GM19467 (cell line): ENCODE data around the gene FOXJ1.

Source experiments
- ATAC-seq: cut with Tn5 transposase; IDR thresholded peaks from one replicate; pipeline ENCODE4 v1.9.1; 2021; ENCODE audit warnings: mild to moderate bottlenecking, moderate library complexity; ENCODE audit not compliant: unreplicated experiment

FOXJ1 gene

DNA sequence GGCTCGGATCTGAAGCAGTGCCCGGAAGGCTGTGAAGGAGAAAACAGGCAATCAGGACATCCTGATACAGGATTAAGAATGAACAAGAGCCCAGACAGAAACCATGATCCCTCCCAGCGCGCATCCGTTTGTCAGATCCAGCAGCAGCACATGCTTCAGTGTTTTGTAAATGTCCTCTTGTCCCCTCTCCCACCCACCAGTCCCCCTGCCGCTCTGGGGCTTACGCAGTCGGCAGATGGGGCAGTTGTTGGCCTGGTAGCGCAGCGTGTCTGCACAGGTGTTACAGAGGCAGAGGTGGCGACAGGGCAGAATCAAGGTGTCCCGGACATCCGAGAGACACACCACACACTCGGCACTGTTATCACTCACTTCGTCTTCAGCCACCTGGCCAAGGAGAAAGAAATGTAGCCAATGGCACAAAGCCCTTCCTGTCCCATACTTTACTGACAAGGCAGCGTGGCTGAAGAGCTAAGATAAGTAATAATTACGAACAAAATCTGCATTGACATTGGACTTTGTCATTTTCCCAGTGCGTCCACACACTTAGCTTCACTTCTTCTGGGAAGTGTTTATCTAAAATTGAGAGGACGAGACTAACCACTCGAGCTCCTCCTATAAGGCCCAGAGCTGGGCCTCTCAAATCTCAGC, 20.7 kb upstream of the FOXJ1 start:
- no peak for ATAC-seq

DNA sequence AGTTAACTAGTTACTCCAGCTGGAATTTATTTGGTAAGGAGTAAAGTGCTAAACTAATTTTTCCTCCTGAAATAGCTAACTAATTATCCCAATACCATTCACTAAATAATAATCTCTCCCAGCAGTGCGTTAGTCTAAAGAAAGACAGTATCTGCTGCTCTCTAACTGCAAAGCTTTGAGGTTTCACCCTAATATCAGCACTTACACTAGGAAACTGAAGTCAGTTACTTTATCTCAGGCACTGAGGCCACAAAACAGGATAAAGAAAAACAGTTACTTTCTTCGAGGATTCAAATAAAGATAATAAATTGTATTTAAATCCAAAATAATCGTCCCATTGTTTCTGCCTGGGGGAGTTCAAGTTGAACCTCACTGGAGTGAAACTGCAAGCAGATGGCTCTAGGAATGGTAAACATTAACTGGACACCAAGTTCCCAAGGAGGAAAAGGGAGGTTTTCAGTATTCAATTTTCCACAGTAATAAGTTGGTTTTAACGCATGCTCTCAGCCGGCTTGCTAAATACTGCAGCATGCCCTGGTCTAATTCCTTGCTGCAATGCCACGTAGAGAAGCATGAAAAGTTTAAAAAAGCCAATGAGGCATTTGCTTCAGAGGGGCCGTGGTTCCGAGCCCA, 20.0 kb upstream of the FOXJ1 start:
- ATAC-seq = no peak

- ATAC-seq = no peak
Measured at GRCh38 chr17:76159157-76159556, 18.1 kb upstream of the FOXJ1 start.

- ATAC-seq = no peak
Measured at GRCh38 chr17:76157759-76158158, 16.7 kb upstream of the FOXJ1 start.

GRCh38 chr17:76156662-76156991, 15.6 kb upstream of the FOXJ1 start:
- ATAC-seq = no peak

- no peak for ATAC-seq
Measured at GRCh38 chr17:76155988-76156661, 15.1 kb upstream of the FOXJ1 start.

DNA sequence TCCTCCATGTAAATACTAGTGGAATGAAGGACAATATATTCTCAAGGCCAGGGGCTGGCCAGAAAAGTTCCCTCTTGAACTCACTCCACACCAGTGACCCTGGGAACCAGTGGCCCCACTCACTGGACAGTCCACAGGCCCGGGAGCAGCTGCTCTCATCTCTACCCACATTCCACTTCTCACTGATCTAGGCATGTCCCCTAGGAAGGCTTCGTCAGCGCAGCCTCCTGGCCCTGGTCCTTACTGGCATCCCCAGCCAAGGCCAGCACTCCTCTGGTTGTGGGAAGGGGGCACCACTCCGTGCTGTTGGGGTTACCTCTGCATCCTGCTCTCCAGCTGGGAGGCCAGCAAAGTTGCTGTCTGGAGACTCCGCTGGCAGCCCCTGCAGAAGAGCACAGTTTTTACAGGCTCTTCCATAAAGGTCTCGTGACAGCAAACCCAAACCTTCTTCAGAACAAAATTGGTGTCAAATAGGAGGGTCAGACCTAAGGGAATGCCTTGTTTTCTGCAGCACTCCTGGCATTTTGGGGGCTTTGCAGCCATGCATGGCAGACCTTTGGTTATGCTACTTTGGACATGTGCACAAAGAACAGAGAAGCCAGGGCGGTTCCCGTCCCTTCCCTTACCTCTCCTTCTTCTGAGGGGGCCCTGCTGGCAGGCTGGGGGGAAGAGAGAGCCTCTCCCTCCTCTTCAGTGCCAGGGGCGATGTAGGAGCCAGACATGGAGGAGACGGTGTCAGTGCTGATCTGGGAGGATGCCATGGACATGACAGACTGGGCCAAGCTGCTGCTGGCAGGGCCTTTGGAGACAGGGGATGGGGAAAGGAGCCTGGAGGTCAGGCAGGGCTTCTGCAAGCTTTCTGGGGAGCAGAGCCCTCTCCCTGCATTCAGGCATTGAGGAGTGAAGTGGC, 14.1 kb upstream of the FOXJ1 start:
- no peak for ATAC-seq

GRCh38 chr17:76154292-76154691, 13.2 kb upstream of the FOXJ1 start:
- no peak for ATAC-seq

DNA sequence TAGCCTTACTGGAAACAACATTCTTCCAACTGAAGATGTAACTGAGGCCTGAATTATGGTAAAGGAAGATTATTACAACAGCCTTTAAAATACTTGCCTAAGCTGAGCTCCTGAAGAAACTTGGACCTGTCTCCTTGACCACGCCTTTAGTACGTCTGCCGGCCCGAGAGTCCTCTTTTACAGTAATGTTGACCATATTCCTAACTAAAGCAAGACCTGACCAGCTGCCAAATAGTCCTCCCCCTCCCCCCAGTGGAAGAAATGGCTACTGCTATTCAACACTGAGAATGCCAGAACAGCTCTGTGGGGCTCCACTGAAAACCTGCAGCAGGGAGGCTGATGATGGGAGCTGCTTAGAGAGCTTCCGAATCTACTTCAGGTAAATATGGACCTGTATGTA, 12.6 kb upstream of the FOXJ1 start:
- no peak for ATAC-seq

GRCh38 chr17:76153202-76153601, 12.2 kb upstream of the FOXJ1 start:
- ATAC-seq = no peak

DNA sequence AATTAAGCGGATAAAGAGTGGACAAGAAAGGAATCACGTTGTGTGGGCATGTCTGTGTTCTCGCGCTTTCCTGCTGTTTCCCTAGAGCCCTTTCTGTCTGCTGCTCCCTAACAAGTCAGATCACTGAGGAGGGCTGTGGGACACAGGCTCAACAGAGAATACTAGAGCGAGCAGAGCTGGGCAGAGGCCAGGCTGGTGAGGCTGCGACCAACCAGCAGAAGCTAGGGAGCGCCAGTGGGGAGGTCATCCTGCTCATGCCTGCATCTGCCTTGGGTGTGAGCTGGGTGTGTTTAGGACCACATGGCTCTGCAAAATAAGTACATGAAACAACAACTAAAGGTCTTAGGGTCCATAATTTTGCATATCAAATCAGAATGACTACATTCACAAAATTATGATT, 11.5 kb upstream of the FOXJ1 start:
- ATAC-seq = no peak

- no peak for ATAC-seq
Measured at GRCh38 chr17:76151896-76152454, 10.9 kb upstream of the FOXJ1 start.

DNA sequence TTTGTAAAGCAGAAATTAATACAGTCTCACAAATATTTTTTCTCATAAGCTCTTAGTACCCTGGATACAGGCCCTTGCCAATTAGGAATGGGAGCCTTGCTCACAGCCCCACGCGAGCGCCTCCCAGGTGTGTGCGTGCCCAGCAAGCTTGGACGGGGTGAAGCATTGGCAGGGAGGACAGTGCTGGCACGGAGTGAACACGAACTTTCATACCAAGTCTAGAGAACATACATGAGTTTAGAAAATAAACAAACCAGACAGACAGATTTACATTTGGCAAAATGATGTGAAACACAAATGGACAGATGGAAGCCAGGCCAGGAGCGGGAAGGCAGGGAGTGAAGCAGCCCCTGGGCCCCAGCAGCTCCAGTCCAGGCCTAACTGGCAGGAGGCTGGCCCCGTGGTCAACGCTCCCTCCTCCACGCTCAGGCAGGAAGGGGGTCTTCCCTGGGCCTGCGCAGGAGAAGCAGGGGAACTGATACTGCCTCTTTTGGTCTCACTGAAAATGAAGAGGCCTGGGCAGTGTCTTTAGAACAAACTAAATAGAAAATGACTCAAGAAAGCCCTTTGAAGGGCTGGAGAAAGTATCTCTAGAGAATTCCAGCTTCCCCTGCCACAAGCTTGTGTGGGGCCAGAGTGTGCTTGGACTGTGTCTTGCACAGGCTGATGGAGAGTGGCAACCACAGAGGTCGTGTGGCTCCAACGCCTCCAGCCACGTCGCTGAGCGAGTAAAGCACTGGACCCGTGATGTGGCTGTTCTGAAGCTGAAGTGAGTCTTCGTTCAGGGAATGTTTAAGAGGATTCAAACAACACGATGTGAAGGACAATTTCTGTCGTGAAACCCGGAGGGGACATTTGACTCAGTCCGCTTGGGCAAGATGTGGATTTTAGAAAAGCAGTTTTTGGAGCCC, 9.9 kb upstream of the FOXJ1 start:
- no peak for ATAC-seq

DNA sequence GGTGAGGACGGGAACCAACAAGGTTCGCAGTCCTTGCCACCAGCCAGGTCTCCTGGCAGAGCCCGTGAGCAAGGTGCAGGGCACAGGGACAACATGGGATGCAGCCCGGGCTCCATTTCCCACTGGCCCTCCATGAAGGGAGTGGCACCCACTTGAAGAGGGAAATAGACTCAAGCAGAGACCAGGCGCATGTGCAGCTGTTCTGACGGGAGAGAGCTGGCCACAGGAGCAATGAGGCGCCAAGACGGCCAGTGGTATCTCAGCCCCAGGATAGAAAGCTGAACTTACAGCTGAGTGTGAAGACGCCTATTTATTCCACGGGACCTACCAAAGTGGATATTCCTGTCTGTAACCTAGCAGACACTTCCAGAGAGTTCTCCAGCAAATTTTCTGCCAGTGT, 8.2 kb upstream of the FOXJ1 start:
- ATAC-seq = no peak

DNA sequence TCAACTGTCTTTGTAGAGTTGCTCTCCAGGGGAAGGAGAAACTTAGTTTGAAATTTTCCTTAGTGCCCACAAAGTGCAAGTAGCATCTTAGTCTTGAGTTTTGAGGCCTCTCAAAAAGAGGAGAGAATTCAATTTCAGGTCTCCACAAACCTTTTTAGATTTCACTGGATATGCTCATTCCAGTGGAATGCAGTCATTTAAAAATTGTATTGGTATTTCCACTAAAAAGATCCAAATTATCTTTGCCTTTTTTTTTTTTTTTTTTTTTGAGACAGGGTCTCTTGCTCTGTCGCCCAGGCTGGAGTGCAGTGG, 6.9 kb upstream of the FOXJ1 start:
- no peak for ATAC-seq

- no peak for ATAC-seq
Measured at GRCh38 chr17:76147211-76148014, 6.4 kb upstream of the FOXJ1 start.

DNA sequence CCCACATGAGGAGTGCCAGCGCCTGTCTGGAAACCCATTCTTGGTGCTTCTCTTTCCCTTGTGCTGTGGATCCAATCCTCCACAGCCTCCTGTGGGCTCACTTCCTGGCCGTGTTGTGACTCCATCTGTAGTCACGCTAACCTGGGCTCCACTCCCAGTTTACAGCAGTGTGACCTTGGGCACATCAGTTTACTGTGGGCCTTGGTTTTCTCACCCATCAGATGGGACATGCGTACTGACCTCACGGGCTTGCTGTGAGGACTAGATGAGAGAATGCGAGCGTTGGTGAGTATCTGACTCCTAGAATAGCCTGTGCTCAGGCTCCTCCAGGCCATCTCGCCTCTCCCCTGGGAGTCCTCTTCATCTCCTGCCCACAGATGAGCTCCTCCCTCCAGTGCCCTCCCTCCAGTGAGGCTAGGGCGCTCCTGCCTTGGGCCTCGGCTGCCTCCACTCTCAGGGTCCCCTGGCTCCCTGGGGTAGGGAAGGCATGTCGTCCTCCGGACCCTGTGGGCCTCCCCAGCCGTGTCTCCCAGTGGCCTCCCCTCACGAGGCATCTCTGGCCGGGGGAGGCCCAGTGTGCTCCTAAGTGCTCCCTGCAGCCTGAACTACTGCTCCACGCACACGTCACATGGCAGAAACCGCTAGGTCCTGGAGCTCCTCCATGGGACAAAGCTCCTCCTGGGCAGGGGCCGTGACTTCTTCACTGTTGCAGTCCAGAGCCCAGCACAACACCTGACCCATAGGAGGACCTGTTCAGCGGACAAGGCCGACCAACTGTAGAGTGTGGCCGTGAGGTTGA, 5.2 kb upstream of the FOXJ1 start:
- ATAC-seq = no peak

- ATAC-seq = no peak
Measured at GRCh38 chr17:76145231-76146052, 4.4 kb upstream of the FOXJ1 start.
